ENCODE measurements around the gene MPRIP.

GRCh38 chr17:17039911-17040310, 2.3 kb upstream of the MPRIP start:
- TF ChIP-seq POLR2A (IDR thresholded peaks at IDR 0.05) (no peak), CTCF (IDR thresholded peaks at IDR 0.05) (no peak)

All from esophagus squamous epithelium (tissue), 4 donors.